GM12878 (cell line): ENCODE data around the gene FGD4. TPM values are rescaled to one million over a fixed set of nuclear protein-coding genes. Genes with fewer than 3 reads are reported as not detected.
A peak's percentile ranks its signal among the peaks of the same experiment; 100 is the strongest.

Experiments used
- ATAC-seq: fragments of 200-7000 bp; cut with Tn5 transposase; 3 replicates; pipeline ENCODE4 v1.9.1; 2020; ENCODE audit warnings: mild to moderate bottlenecking, moderate library complexity
- BruUV-seq: library from RNA; stranded (reverse); fragments of 400-500 nt; replicated peaks from 2 replicates; lab custom pipeline; 2021; lab: Mats Ljungman, UMichigan
- CTCF ChIA-PET: fragments of 300-600 bp; sonication (Branson Sonifier 250); formaldehyde crosslinking; extraction: SDS; loops from one replicate; lab custom pipeline; 2021; ENCODE audit warnings: inconsistent platforms; lab: Yijun Ruan, JAX
- POLR2A ChIA-PET: fragments of 350-600 bp; formaldehyde crosslinking; extraction: SDS; loops from one replicate; lab custom pipeline; 2021; ENCODE audit warnings: inconsistent platforms; lab: Charles Lee
- RAD21 ChIA-PET: fragments of 300-600 bp; sonication (Branson Sonifier 250); formaldehyde crosslinking; loops from one replicate; lab custom pipeline; 2023; ENCODE audit warnings: antibody characterized with exemption; ENCODE audit not compliant: unreplicated experiment; lab: Charles Lee
- SMC1A ChIA-PET: fragments of 300-600 bp; sonication (Branson Sonifier 250); formaldehyde crosslinking; loops from one replicate; lab custom pipeline; 2023; ENCODE audit not compliant: unreplicated experiment, uncharacterized antibody; lab: Charles Lee
- DNase-seq: peaks from one replicate; pipeline ENCODE4 v3.0.0-alpha.2; 2011; ENCODE audit warnings: low read depth, low spot score
- FAIRE-seq: peaks from 3 replicates; lab custom pipeline; 2011; peaks lifted over from hg19 to GRCh38; lab: Jason Lieb, UNC
- H2AFZ ChIP-seq: 2 replicates; pipeline ENCODE4 v1.6.0; 2011; ENCODE audit warnings: low read depth, low read length, control low read depth; ENCODE audit not compliant: control insufficient read depth
- H3K27ac ChIP-seq: 2 replicates; pipeline ENCODE4 v1.5.1; 2011; ENCODE audit warnings: control low read depth; ENCODE audit not compliant: control insufficient read depth, insufficient read depth
- H3K27me3 ChIP-seq, 2 experiments: replicated peaks in 1 of 2; 2 replicates each; pipeline versions ENCODE4 v1.6.0 to v1.6.1; 2011; ENCODE audit warnings: low read length in 1 of 2; ENCODE audit not compliant: control insufficient read depth in 2 of 2, insufficient read depth in 2 of 2
- H3K36me3 ChIP-seq, 2 experiments: 2 replicates each; pipeline ENCODE4 v1.5.1; 2011; ENCODE audit warnings: low read length in 1 of 2; ENCODE audit not compliant: control insufficient read depth in 2 of 2, insufficient read depth in 2 of 2
- H3K4me1 ChIP-seq: 2 replicates; pipeline ENCODE4 v1.6.1; 2011; ENCODE audit warnings: mild to moderate bottlenecking, low read length, moderate library complexity, mixed read lengths; ENCODE audit not compliant: control insufficient read depth, insufficient read depth
- H3K4me2 ChIP-seq: 2 replicates; pipeline ENCODE4 v1.6.0; 2011; ENCODE audit warnings: control low read depth; ENCODE audit not compliant: control insufficient read depth, insufficient read depth
- H3K4me3 ChIP-seq: fragments of 200-600 bp; sonication (generic); 2 replicates; pipeline ENCODE4 v1.5.1; 2016
- H3K79me2 ChIP-seq: 2 replicates; pipeline ENCODE4 v1.6.0; 2011; ENCODE audit warnings: low read length; ENCODE audit not compliant: control insufficient read depth, insufficient read depth
- H3K9ac ChIP-seq: 2 replicates; pipeline ENCODE4 v1.8.0; 2011; ENCODE audit warnings: low read length, control low read depth, mixed read lengths; ENCODE audit not compliant: control insufficient read depth, insufficient read depth
- H3K9me3 ChIP-seq: replicated peaks from 3 replicates; pipeline ENCODE4 v1.5.1; 2011; ENCODE audit warnings: mild to moderate bottlenecking, low read length; ENCODE audit not compliant: control insufficient read depth, insufficient read depth
- H4K20me1 ChIP-seq: 2 replicates; pipeline ENCODE4 v1.6.0; 2011; ENCODE audit not compliant: control insufficient read depth, insufficient read depth
- CEBPB ChIP-seq, 2 experiments: fragments of 150-350 bp in 1 of 2; IDR thresholded peaks; 2 replicates each; pipeline ENCODE4 v1.6.1; 2012 to 2014; ENCODE audit warnings: low read depth in 2 of 2, low read length in 2 of 2, borderline replicate concordance in 1 of 2, inconsistent platforms in 1 of 2
- HDAC2 ChIP-seq: fragments of 200-600 bp; sonication (generic); IDR thresholded peaks from 2 replicates; pipeline ENCODE4 v1.6.1; 2017
- HDAC6 ChIP-seq: fragments of 200-600 bp; sonication (generic); IDR thresholded peaks from one replicate; pipeline ENCODE4 v1.8.0; 2017; ENCODE audit warnings: antibody characterized with exemption; ENCODE audit not compliant: unreplicated experiment
- KLF5 ChIP-seq: fragments of 450-650 bp; IDR thresholded peaks from 2 replicates; pipeline ENCODE4 v1.6.1; 2014; ENCODE audit warnings: mild to moderate bottlenecking; ENCODE audit not compliant: partially characterized antibody
- ZNF622 ChIP-seq: fragments of 450-650 bp; IDR thresholded peaks from 2 replicates; pipeline ENCODE4 v1.6.1; 2017; ENCODE audit warnings: mild to moderate bottlenecking, inconsistent platforms
- WGBS: methylation state at CpG from one replicate; pipeline ENCODE4 v1.1.6; 2016; ENCODE audit warnings: low lambda C conversion rate; ENCODE audit not compliant: insufficient replicate concordance, insufficient coverage; ENCODE audit errors: missing lambda C conversion rate; 5-methylcytosine and 5-hydroxymethylcytosine counted together
- in situ Hi-C: fragments of 300-500 bp; cut with MboI; formaldehyde crosslinking; loops from 9 replicates; pipeline ENCODE4 v1.14.3; 2018; ENCODE audit warnings: mixed read lengths
- intact Hi-C: fragments of 100-400 bp; cut with micrococcal nuclease; formaldehyde crosslinking; loops from one replicate; pipeline ENCODE4 v1.14.2; 2022; ENCODE audit not compliant: unreplicated experiment
- polyA plus RNA-seq, 11 experiments: library from polyadenylated mRNA; depleted of rRNA in 4 of 11; unstranded in 6 of 11; stranded (reverse) in 5 of 11; fragments of >200 nt; fragmentation: Nextera tagmentation in 4 of 11; fragmentation: Illumina TruSeq in 1 of 11; extraction: Ambion mirVana in 4 of 11; extraction: Trizol in 1 of 11; gene quantifications; 1 replicate in 1 of 11; 2 replicates in 10 of 11; pipeline versions ENCODE4 v1.2.1 to v1.2.3, GENCODE V29; 2011 to 2016; ENCODE audit warnings: inconsistent platforms in 2 of 11, missing spikeins in 2 of 11, low read depth in 1 of 11
- total RNA-seq, 4 experiments: library from RNA; depleted of rRNA in 3 of 4; stranded (reverse); fragments of >200 nt in 3 of 4; fragmentation: Illumina TruSeq in 1 of 4; extraction: Trizol in 1 of 4; gene quantifications; 2 replicates each; pipeline versions ENCODE4 v1.2.1 to v1.2.3, GENCODE V29; 2013 to 2021

Gene FGD4
- total and polyA plus RNA-seq, 10 of the 15 experiments (the other 5 are each of a cell fraction or from before 2014, with no cell fraction given), result 0.01 to 0.18 (median 0.08) TPM; not detected in 3

GRCh38 chr12:32666018-32666417, 266.7 kb downstream of the FGD4 start:
- Histone ChIP-seq H3K79me2 (no peaks in the 10 kb centered on the region), H3K9ac (no peak overlapping the region), H3K4me2 (no peak overlapping the region), H3K4me1 (no peaks in the 10 kb centered on the region), H3K9me3 (peaks cover 6% of the 10 kb centered on the region; the same call in 1 of the 3 replicates), H2AFZ (no peak overlapping the region), H3K27ac (no peak overlapping the region), H3K4me3 (no peak overlapping the region), H3K27me3 (no peaks in the 10 kb centered on the region), H3K36me3 (no peaks in the 10 kb centered on the region), H4K20me1 (no peaks in the 10 kb centered on the region)
- ChIA-PET SMC1A (no interaction called here), CTCF (no interaction called here), POLR2A (no interaction called here), RAD21 (no interaction called here)
- no peak for FAIRE-seq
- in situ Hi-C loops (no loop called here), intact Hi-C loops (no loop called here)
- no peak for ATAC-seq
- DNase-seq, result no peak
- TF ChIP-seq CEBPB (IDR thresholded peaks at IDR 0.05; ENCODE audit: borderline replicate concordance in 1 of 2, low read depth in 2 of 2, low read length in 2 of 2) (no peak), HDAC6 (no peak), ZNF622 (no peak)
- BruUV-seq, result no TSS peak
- 72% methylated on average over 7 of the region's 14 CpGs for WGBS

GRCh38 chr12:32669584-32669983, 270.2 kb downstream of the FGD4 start:
- Histone ChIP-seq H3K27me3 (no peaks in the 10 kb centered on the region), H3K36me3 (no peaks in the 10 kb centered on the region), H3K79me2 (no peaks in the 10 kb centered on the region), H3K4me1 (peaks cover 3% of the 10 kb centered on the region; the same call in 1 of the 2 replicates), H4K20me1 (no peaks in the 10 kb centered on the region), H3K27ac (no peak overlapping the region), H3K9ac (no peak overlapping the region), H3K4me3 (no peak overlapping the region), H3K9me3 (peaks cover 6% of the 10 kb centered on the region; the same call in 1 of the 3 replicates), H2AFZ (no peak overlapping the region), H3K4me2 (no peak overlapping the region)
- FAIRE-seq (no peak), ATAC-seq (no peak), DNase-seq (no peak)
- intact Hi-C loops (no loop called here), in situ Hi-C loops (no loop called here)
- ChIA-PET SMC1A (interaction anchor here (6.0 kb wide), 1 partner anchor 217 kb away, joined by 108 read pairs; no protein-coding TSS in a partner anchor), POLR2A (no interaction called here), RAD21 (interaction anchor here (1.2 to 4.2 kb wide), 2 partner anchors 214 to 305 kb away, joined by 3 to 73 read pairs; no protein-coding TSS in a partner anchor), CTCF (interaction anchor here (1.4 to 4.1 kb wide), 4 partner anchors 9 to 1016 kb away, joined by 4 to 106 read pairs (median 16); no protein-coding TSS in a partner anchor)
- TF ChIP-seq HDAC6 (no peak), HDAC2 (no peak), KLF5 (peak; percentile 30)
- no TSS peak for BruUV-seq
- WGBS, result 100% methylated on average over 1 of the region's 1 CpG
